OCI-LY3 (cell line): ENCODE data around the gene TAF4.

Experiments
- H2AFZ ChIP-seq: fragments of 200-600, 300-600 bp; shearing (Covaris generic); 2 replicates; pipeline ENCODE4 v1.6.0; 2014; ENCODE audit warnings: antibody characterized with exemption, low read depth, low read length
- H3K27ac ChIP-seq: fragments of 200-600, 300-600 bp; sonication (generic); 2 replicates; pipeline ENCODE4 v1.5.1; 2014; ENCODE audit warnings: mild to moderate bottlenecking, low read length, moderate library complexity, mixed read lengths
- H3K27me3 ChIP-seq: fragments of 200-600, 300-600 bp; sonication (generic); 2 replicates; pipeline ENCODE4 v1.6.1; 2014; ENCODE audit warnings: low read depth, low read length, mixed read lengths
- H3K36me3 ChIP-seq: fragments of 200-600, 300-600 bp; sonication (generic); replicated peaks from 2 replicates; pipeline ENCODE3; 2014; ENCODE audit warnings: low read depth, low read length, mixed read lengths
- H3K4me1 ChIP-seq: fragments of 300-600, 200-600 bp; sonication (generic); 2 replicates; pipeline ENCODE4 v1.6.1; 2014; ENCODE audit warnings: low read length, mixed read lengths
- H3K4me2 ChIP-seq: fragments of 200-600, 300-600 bp; sonication (generic); 2 replicates; pipeline ENCODE4 v1.6.1; 2014; ENCODE audit warnings: low read length, mixed read lengths
- H3K4me3 ChIP-seq: fragments of 300-600, 200-600 bp; sonication (generic); 2 replicates; pipeline ENCODE4 v1.5.1; 2014; ENCODE audit warnings: antibody characterized with exemption, mild to moderate bottlenecking, low read length, moderate library complexity
- H3K79me2 ChIP-seq: fragments of 300-600, 200-600 bp; shearing (Covaris generic); 2 replicates; pipeline ENCODE4 v1.6.1; 2014; ENCODE audit warnings: mild to moderate bottlenecking, low read length, mixed read lengths
- H3K9ac ChIP-seq: fragments of 300-600, 200-600 bp; shearing (Covaris generic); 2 replicates; pipeline ENCODE4 v1.6.0; 2014; ENCODE audit warnings: mild to moderate bottlenecking, low read length, moderate library complexity
- H3K9me3 ChIP-seq: fragments of 200-600, 300-600 bp; shearing (Covaris generic); 2 replicates; pipeline ENCODE4 v1.6.1; 2014; ENCODE audit warnings: low read length, mixed read lengths; ENCODE audit not compliant: insufficient read depth
- H4K20me1 ChIP-seq: fragments of 200-600, 300-600 bp; sonication (generic); 2 replicates; pipeline ENCODE4 v1.6.1; 2016; ENCODE audit warnings: low read length, mixed read lengths; ENCODE audit not compliant: insufficient read depth
- EZH2phosphoT487 ChIP-seq: fragments of 200-600 bp; shearing (Covaris generic); IDR thresholded peaks from 2 replicates; pipeline ENCODE4 v1.6.1; 2018; ENCODE audit warnings: antibody characterized with exemption, mixed run types, low read depth
- TF ChIP-seq, protein P1 (sequence below): fragments of 200-600, 300-600 bp; sonication (generic); IDR thresholded peaks from 2 replicates; pipeline ENCODE4 v1.5.1; 2014; ENCODE audit warnings: antibody characterized with exemption, low read length, low read depth

Gene TAF4

DNA sequence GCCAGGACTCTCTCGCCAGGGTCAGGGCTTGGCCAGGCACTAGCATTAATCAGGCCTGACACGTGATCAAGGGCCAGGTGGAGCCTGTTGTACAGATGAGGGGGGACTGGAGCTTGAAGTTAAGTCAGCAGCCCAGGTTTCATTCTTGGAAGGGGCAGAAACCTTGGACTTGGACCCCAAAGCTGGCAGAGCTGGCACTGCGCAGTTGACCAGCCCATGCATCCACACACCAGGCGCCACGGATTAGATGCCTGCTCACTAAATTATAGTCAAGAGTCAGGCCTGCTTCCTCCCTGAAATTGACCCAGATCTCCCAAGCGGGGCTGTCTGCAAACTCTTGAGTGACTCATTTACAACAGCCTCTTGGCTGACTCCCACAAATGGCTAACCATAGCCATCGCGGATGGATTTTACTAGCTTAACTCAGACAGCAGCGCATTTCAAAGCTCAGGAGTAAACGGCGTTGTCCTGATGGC is 4.1 kb upstream of the TAF4 start:
- no peaks in the 10 kb centered on the region for H4K20me1 ChIP-seq
- no peak overlapping the region for H3K27ac ChIP-seq
- no peak overlapping the region for H3K4me2 ChIP-seq
- H3K27me3 ChIP-seq = peaks cover 4% of the 10 kb centered on the region; the same call in 1 of the 2 replicates
- no peaks in the 10 kb centered on the region for H3K36me3 ChIP-seq
- no peak for TF ChIP-seq EZH2phosphoT487
- TF ChIP-seq, protein P1, sequence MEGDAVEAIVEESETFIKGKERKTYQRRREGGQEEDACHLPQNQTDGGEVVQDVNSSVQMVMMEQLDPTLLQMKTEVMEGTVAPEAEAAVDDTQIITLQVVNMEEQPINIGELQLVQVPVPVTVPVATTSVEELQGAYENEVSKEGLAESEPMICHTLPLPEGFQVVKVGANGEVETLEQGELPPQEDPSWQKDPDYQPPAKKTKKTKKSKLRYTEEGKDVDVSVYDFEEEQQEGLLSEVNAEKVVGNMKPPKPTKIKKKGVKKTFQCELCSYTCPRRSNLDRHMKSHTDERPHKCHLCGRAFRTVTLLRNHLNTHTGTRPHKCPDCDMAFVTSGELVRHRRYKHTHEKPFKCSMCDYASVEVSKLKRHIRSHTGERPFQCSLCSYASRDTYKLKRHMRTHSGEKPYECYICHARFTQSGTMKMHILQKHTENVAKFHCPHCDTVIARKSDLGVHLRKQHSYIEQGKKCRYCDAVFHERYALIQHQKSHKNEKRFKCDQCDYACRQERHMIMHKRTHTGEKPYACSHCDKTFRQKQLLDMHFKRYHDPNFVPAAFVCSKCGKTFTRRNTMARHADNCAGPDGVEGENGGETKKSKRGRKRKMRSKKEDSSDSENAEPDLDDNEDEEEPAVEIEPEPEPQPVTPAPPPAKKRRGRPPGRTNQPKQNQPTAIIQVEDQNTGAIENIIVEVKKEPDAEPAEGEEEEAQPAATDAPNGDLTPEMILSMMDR = no peak
- no peak overlapping the region for H3K4me3 ChIP-seq
- H2AFZ ChIP-seq = no peak overlapping the region
- H3K79me2 ChIP-seq = no peaks in the 10 kb centered on the region; the same call in 1 of the 2 replicates
- peaks cover 6% of the 10 kb centered on the region for H3K4me1 ChIP-seq
- no peak overlapping the region for H3K9ac ChIP-seq
- H3K9me3 ChIP-seq = peaks cover 3% of the 10 kb centered on the region; the same call in 1 of the 2 replicates

DNA sequence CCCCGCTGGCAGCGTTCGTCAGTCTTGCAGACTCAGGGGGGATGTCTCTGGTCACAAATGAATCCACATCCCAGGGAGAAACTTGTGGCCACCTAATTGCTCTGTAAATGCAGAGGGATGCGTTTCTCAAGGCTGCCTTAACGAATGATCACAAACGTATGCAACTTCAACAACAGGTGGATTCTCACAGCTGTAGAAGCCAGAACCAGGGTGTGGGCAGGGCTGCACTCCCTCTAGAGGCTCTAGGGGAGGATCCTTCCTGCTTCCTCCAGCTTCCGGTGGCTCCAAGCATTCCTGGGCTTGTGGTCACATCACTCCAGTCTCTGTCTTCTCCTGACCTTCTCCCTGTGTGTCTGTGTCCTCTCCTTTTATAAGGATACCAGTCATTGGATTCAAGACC is 3.3 kb upstream of the TAF4 start:
- Histone ChIP-seq H4K20me1 (peaks cover 4% of the 10 kb centered on the region), H3K27me3 (peaks cover 4% of the 10 kb centered on the region; the same call in 1 of the 2 replicates), H2AFZ (no peak overlapping the region), H3K9ac (no peak overlapping the region), H3K4me3 (no peak overlapping the region), H3K4me2 (no peak overlapping the region), H3K9me3 (peaks cover 3% of the 10 kb centered on the region; the same call in 1 of the 2 replicates), H3K4me1 (peaks cover 10% of the 10 kb centered on the region), H3K36me3 (no peaks in the 10 kb centered on the region), H3K27ac (no peak overlapping the region), H3K79me2 (peaks cover 7% of the 10 kb centered on the region)
- TF ChIP-seq, protein P1 = no peak
- no peak for TF ChIP-seq EZH2phosphoT487

DNA sequence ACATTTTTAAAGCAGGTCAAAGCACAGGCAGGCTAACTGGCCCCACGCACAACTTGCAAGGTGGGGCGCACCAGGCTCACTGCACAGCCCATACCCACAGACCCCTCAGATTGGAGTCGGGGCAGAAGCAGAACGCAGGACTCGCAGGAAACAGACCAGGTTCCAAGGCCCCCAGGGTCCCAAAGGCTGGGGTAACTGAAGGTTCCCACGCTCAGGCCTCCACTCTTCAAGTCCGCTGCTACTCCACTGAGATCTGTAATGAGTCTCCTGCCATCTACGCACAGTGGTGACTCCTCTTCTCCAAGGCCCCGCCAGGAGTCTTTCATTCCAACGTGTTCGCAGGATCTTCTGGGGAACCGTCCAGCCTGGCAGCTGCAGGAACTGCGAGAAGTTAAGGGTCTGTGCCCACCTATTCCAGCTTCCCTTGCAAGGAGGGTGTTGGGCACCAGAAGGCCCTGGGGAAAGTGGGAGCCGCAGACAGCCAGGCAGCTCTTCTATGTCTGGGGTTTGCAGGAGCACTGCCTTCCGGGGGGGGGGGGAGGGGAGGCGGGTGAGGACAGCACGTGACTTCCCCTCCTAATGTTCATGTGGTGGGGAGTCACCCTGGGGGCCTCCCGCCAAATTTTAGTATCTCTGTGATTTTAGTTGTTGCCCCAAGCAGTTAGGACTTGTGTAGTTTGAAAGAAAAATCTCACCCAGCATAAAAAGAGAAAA is 2.0 kb upstream of the TAF4 start:
- Histone ChIP-seq H3K9me3 (no peaks in the 10 kb centered on the region), H3K4me2 (no peak overlapping the region), H3K4me1 (peaks cover 13% of the 10 kb centered on the region), H3K27ac (no peak overlapping the region), H3K36me3 (peaks cover 8% of the 10 kb centered on the region), H3K79me2 (peaks cover 20% of the 10 kb centered on the region), H3K4me3 (no peak overlapping the region), H2AFZ (no peak overlapping the region), H4K20me1 (peaks cover 17% of the 10 kb centered on the region), H3K9ac (no peak overlapping the region), H3K27me3 (peaks cover 4% of the 10 kb centered on the region; the same call in 1 of the 2 replicates)
- TF ChIP-seq, protein P1 = no peak
- TF ChIP-seq EZH2phosphoT487 = no peak

DNA sequence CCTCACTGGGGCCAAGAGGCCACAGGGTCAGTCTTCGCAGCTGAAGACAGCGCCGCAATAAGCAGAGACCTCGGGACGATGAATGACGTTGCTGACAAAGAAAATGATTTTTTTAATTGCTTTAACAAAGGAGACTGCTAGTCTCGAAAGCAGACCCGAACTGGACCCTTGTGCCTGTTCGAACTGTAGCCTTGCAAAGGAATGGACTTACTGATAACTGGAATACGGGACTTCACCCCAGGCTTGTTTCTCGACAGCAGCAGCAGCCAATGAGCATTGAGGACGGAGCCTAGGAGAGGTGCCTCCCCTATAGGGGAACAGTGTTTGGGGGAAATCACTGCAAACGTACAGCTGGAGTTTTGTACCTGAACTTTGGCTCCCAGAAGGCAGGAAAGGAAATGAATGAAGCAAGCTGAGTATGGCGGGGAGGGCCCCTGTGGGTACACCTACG is 1.3 kb upstream of the TAF4 start:
- TF ChIP-seq, protein P1 = no peak
- Histone ChIP-seq H3K4me2 (peak overlapping the region; percentile 94), H3K36me3 (peaks cover 14% of the 10 kb centered on the region), H3K4me3 (peak overlapping the region; percentile 88), H3K9ac (peak overlapping the region; percentile 87; the same call in 1 of the 2 replicates), H4K20me1 (peaks cover 24% of the 10 kb centered on the region), H3K4me1 (peaks cover 13% of the 10 kb centered on the region), H3K9me3 (no peaks in the 10 kb centered on the region), H2AFZ (peak overlapping the region; percentile 88; the same call in 1 of the 2 replicates), H3K27ac (no peak overlapping the region), H3K79me2 (peaks cover 27% of the 10 kb centered on the region), H3K27me3 (peaks cover 4% of the 10 kb centered on the region; the same call in 1 of the 2 replicates)
